ENCODE results near the gene ZNF430. TPM values are rescaled to one million over a fixed set of nuclear protein-coding genes. Genes with fewer than 3 reads are reported as not detected.

The ZNF430 gene
- total and polyA plus RNA-seq, 9 of the 15 experiments (the other 6 are each of a cell fraction or from before 2014, with no cell fraction given), result 4.7 to 15.4 (median 9.4) TPM

DNA sequence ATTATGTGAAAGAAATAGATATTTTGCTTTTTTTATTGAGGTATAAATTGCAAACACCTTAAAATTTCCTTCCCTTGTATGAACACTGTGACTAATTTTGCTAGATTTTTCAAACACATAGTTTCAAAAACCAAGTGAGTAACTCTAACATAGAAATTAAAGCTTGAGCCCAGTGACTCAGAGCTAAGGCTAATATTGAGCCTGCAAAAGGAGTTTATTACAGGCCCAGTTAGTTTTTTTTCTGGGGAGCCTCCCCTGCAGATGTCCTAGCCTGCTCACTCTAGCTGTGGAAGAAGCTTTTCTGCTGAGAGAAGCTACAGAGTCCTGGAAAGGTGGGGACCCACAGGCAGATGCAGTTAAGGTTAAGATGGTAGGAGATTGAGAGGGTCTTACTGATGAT, 3.4 kb downstream of the ZNF430 start:
- H4K20me1 ChIP-seq (replicated peaks; ENCODE audit: control insufficient read depth, insufficient read depth, low read length), result no peaks in the 10 kb centered on the region
- no peaks in the 10 kb centered on the region for H3K27me3 ChIP-seq (ENCODE audit: control insufficient read depth in 2 of 2, insufficient read depth in 2 of 2, low read length in 2 of 2)
- no peak overlapping the region for H2AFZ ChIP-seq (ENCODE audit: low read depth, low read length)
- no peaks in the 10 kb centered on the region for H3K9me3 ChIP-seq (replicated peaks; ENCODE audit: control insufficient read depth, insufficient read depth, low read depth, low read length)
- no TSS peak for BruUV-seq (replicated peaks)
- no peaks in the 10 kb centered on the region for H3K9me1 ChIP-seq (ENCODE audit: control insufficient read depth, insufficient read depth, low read length)
- ATAC-seq (no peak), DNase-seq (ENCODE audit: extremely low read depth in 1 of 4, low spot score in 3 of 4) (no peak), FAIRE-seq (no peak)
- H3K36me3 ChIP-seq (ENCODE audit: control insufficient read depth, insufficient read depth, low read length), result peaks cover 51% of the 10 kb centered on the region
- intact Hi-C loops (cut with micrococcal nuclease) (loop anchor here (5.0 kb wide), 2 partner anchors 118 to 173 kb away; partner anchors contain the start of gene ZNF431), in situ Hi-C loops (cut with MboI) (no loop called here)
- ChIA-PET POLR2A (interaction anchor here (1.2 kb wide), 1 partner anchor 118 kb away, joined by 3 read pairs; the partner anchor contains the start of gene ZNF431), CTCF (ENCODE audit: low intra/inter-chr PET ratio) (no interaction called here)
- no peak overlapping the region for H3K4me3 ChIP-seq
- no peak overlapping the region for H3K9ac ChIP-seq (ENCODE audit: insufficient read depth in 1 of 2, low read depth in 2 of 2, low read length in 2 of 2)
- H3K27ac ChIP-seq (ENCODE audit: extremely low read depth, low read depth, low read length), result no peak overlapping the region
- TF ChIP-seq NFIX (CRISPR knock-in tag; IDR thresholded peaks at IDR 0.05; ENCODE audit: low read depth) (no peak), BRD9 (IDR thresholded peaks at IDR 0.05; ENCODE audit: low read depth, partially characterized antibody) (no peak), ZFX (CRISPR knock-in tag; IDR thresholded peaks at IDR 0.05) (no peak), SMARCE1 (IDR thresholded peaks at IDR 0.05) (no peak), HNRNPLL (IDR thresholded peaks at IDR 0.05; ENCODE audit: low read depth, low read length, poor library complexity, severe bottlenecking) (no peak), HMBOX1 (IDR thresholded peaks at IDR 0.05) (no peak), NEUROD1 (IDR thresholded peaks at IDR 0.05; ENCODE audit: borderline replicate concordance, low read depth, low read length, partially characterized antibody) (no peak), PHF20 (IDR thresholded peaks at IDR 0.05; ENCODE audit: partially characterized antibody) (no peak), ZC3H11A (IDR thresholded peaks at IDR 0.05; ENCODE audit: low read depth, low read length) (no peak), KDM5B (IDR thresholded peaks at IDR 0.05; ENCODE audit: insufficient replicate concordance, low read depth, low read length) (no peak), ETV5 (CRISPR knock-in tag; IDR thresholded peaks at IDR 0.05; ENCODE audit: low read depth) (no peak), RBM25 (IDR thresholded peaks at IDR 0.05; ENCODE audit: low read depth, low read length, severe bottlenecking) (no peak)
- TF ChIP-seq, protein P1, sequence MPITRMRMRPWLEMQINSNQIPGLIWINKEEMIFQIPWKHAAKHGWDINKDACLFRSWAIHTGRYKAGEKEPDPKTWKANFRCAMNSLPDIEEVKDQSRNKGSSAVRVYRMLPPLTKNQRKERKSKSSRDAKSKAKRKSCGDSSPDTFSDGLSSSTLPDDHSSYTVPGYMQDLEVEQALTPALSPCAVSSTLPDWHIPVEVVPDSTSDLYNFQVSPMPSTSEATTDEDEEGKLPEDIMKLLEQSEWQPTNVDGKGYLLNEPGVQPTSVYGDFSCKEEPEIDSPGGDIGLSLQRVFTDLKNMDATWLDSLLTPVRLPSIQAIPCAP (CRISPR knock-in tag; IDR thresholded peaks at IDR 0.05; ENCODE audit: borderline replicate concordance), result no peak
- TF ChIP-seq, protein P2, sequence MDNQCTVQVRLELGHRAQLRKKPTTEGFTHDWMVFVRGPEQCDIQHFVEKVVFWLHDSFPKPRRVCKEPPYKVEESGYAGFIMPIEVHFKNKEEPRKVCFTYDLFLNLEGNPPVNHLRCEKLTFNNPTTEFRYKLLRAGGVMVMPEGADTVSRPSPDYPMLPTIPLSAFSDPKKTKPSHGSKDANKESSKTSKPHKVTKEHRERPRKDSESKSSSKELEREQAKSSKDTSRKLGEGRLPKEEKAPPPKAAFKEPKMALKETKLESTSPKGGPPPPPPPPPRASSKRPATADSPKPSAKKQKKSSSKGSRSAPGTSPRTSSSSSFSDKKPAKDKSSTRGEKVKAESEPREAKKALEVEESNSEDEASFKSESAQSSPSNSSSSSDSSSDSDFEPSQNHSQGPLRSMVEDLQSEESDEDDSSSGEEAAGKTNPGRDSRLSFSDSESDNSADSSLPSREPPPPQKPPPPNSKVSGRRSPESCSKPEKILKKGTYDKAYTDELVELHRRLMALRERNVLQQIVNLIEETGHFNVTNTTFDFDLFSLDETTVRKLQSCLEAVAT (IDR thresholded peaks at IDR 0.05), result no peak
- TF ChIP-seq, protein P3, sequence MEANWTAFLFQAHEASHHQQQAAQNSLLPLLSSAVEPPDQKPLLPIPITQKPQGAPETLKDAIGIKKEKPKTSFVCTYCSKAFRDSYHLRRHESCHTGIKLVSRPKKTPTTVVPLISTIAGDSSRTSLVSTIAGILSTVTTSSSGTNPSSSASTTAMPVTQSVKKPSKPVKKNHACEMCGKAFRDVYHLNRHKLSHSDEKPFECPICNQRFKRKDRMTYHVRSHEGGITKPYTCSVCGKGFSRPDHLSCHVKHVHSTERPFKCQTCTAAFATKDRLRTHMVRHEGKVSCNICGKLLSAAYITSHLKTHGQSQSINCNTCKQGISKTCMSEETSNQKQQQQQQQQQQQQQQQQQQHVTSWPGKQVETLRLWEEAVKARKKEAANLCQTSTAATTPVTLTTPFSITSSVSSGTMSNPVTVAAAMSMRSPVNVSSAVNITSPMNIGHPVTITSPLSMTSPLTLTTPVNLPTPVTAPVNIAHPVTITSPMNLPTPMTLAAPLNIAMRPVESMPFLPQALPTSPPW (CRISPR knock-in tag; IDR thresholded peaks at IDR 0.05), result no peak
- TF ChIP-seq, protein P4, sequence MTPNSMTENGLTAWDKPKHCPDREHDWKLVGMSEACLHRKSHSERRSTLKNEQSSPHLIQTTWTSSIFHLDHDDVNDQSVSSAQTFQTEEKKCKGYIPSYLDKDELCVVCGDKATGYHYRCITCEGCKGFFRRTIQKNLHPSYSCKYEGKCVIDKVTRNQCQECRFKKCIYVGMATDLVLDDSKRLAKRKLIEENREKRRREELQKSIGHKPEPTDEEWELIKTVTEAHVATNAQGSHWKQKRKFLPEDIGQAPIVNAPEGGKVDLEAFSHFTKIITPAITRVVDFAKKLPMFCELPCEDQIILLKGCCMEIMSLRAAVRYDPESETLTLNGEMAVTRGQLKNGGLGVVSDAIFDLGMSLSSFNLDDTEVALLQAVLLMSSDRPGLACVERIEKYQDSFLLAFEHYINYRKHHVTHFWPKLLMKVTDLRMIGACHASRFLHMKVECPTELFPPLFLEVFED (CRISPR knock-in tag; conservative IDR thresholded peaks at IDR 0.05), result no peak
- H3K4me2 ChIP-seq (ENCODE audit: insufficient read depth, low read length), result no peak overlapping the region
- H3K79me2 ChIP-seq (ENCODE audit: control insufficient read depth, insufficient read depth, low read length), result peaks cover 58% of the 10 kb centered on the region
- H3K4me1 ChIP-seq (replicated peaks in 1 of 2; ENCODE audit: control insufficient read depth in 2 of 2, insufficient read depth in 2 of 2, low read length in 2 of 2), result peaks cover 4 to 13% of the 10 kb centered on the region in 2 experiments; a peak in 4 of 5 replicates

All from K562 (cell line).